Measurements from ENCODE around the gene MTFR2. TPM values are rescaled to one million over a fixed set of nuclear protein-coding genes. Genes with fewer than 3 reads are reported as not detected.

The MTFR2 gene
- total RNA-seq = 1.9 TPM

GRCh38 chr6:136249811-136250685 lies at the start of gene MTFR2:
Gene MTFR2 (minus strand): TSS chr6:136250311. CDS start chr6:136249099, 1,212 bp downstream.
- peak; percentile 99 for DNase-seq

DNA sequence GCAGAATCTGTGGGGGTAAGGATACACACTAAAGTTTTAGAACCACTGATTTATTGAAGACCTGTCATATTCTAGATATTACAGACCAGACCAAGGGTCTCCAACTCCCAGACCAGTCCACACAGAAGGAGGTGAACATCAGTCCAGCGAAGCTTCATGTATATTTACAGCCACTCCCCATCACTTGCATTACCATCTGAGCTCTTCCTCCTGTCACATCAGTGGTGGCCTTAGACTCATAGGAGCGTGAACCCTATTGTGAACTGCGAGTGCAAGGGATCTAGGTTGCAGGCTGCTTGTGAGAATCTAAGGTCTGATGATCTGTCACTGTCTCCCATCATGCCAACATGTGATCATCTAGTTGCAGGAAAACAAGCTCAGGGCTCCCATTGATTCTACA lies 44.5 kb upstream of the MTFR2 start:
- DNase-seq = no peak

- peak; percentile 95 for DNase-seq
These were observed 40.4 kb upstream of the MTFR2 start for GRCh38 chr6:136290410-136291010.

- peak; percentile 100 for DNase-seq
These were observed 39.7 kb upstream of the MTFR2 start, which contains the start of gene BCLAF1 for GRCh38 chr6:136289579-136290409. Gene BCLAF1 (minus strand): TSS chr6:136289846. CDS start chr6:136279866, 9,980 bp downstream.

DNA sequence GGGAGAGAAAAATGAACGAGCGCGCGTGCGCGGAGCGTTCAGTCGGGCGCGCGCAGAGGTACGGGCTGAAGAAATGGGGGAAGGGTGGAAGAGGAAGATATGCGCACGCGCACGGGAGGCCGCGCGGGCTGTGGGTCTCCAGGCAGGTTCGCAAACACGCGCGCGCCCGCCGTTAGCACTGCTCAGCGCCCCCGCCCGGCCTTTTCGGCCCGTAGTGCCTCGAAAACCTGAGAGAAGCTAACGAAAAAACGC lies 39.1 kb upstream of the MTFR2 start:
- DNase-seq = peak; percentile 98

DNA sequence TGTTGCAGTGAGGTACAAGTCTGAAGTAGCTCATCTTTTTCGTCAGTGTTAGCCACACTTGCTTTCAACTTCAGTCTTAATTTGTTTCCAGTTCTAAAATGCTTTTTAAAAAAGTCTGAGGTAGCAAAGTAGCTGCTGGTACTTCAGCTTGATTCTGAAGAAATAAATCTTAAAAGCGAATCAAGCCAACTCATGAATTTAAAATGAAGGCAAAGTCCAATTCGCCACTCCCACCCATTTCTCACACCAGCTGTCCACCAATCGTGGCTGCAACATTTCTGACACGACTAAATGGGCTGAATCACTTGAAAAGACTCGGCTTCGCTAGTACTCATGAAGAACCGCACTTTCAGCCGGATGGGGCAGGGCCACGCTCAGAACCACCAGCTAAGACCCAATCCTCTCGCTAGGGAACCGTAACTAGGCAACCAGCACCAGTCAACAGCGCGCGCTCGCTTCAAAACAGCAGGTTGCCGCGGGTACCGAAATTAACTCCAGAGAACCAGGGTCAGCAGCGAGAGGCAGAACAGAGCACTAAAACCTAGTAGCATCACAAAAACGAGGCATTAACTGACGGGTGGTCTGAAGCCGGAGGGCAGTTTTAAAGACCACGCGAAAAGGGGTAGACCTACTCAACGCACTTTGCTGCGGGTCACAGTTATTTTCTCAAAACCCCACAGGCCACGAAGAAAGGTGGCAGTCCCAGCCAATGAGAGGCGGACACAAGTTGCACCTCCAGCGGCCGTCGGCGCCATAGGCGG lies 38.6 kb upstream of the MTFR2 start:
- peak; percentile 88 for DNase-seq

GRCh38 chr6:136284909-136285308 lies 34.8 kb upstream of the MTFR2 start:
- DNase-seq = no peak

GRCh38 chr6:136282906-136283305 lies 32.8 kb upstream of the MTFR2 start:
- no peak for DNase-seq

DNA sequence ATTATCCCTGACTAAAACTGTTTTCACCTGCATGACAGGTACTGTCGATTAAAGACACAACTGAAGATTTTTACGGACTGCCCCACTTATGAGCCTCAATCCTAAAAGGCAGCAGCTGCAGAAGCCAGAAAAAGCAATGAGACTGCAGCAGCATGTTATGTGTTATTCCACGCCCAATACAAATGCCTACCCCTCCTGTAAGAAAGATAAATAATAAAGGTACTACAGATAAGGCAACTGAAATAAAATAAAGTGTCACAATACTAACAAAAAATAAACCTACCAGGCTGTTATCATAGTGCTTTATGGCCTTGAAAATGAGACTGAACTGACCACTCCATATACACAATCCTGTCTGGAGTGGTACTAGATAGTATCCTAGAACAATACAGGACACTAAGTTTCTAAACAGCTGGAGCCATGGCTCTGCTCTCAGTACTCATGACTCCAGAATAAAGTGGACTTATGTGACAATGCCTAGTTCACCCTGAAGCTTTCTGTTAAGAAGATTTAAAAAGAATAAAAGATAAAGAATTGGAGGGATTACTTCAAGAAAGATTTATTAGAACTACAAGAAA lies 30.0 kb upstream of the MTFR2 start:
- DNase-seq = no peak

DNA sequence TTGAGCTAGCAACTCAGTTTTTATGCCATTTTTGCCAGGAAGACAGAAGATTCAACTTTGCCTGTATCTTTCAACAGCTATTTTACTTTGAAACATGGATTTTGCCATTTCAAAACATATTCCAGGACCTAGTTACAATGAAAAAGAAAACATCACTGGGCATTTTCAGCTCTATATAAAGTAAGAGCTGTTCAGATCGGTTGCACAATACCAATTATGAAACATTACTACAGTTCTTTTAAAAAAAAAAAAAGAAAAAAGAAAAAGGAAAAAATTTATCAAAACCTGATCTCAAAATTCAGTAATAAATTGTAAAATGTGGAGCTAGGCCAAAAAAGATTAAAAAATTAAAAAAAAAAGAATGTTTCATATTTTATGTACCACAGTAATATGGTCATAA lies 24.0 kb upstream of the MTFR2 start:
- DNase-seq = no peak

DNA sequence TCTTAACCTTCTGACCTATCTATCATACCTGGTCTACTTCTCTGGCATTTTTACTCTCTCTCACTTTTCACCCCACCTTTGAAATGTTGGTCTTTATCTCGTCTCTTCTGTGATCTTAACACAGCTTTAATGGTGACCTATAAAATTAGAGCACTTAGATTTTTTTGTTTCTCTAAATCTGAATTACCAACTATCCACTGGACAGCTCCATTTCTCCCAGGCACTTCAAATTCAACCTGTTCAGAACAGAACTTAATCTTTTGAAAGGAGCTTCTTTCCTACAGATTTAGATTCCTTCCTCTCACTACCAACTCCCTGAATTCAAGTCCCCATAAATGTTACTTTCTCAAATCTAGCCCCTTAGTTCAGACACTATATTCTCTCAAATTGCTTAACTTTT lies 15.0 kb upstream of the MTFR2 start:
- no peak for DNase-seq

DNA sequence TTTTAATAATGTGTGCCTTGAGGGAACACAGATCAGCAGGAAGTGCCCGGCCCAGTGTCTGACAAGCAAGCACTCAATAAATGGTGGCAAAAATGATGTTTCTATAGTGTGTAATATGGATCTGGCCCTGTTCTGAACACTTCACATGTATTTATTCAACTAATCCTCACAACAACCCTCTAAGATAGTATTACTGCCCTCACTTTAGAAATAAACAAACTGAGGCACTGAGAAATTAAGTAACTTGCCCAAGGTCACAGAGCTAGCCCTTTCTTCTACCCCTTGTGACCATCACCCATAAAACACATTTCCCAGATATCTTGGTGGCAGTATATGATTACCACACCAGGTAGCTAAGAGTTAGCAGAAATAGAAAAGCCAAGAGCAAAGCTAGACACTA lies 12.8 kb upstream of the MTFR2 start:
- no peak for DNase-seq

- DNase-seq = no peak
These were observed 4.8 kb upstream of the MTFR2 start for GRCh38 chr6:136254851-136255466.

- no peak for DNase-seq
These were observed 3.6 kb upstream of the MTFR2 start for GRCh38 chr6:136253734-136254133.

DNA sequence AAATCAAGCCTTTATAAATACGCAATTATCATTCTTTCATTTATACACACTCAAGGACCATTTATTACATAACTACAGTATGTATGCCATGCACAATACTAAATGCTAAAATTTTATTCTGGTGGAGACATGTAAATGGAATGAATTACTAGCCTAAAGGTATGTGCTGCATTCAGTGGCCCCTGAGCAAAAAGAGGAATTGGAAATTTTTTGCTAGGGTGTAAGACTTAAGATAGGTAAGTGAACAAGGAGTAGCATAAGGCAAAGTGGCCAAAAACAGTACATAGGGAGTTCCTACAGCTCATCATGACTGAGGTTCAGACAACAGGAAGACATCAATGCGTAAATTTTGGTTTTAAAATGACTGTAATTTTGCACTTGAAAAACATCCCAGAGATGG lies 2.3 kb upstream of the MTFR2 start:
- DNase-seq = no peak

GRCh38 chr6:136251394-136251793 lies 1.3 kb upstream of the MTFR2 start:
- DNase-seq = no peak

DNA sequence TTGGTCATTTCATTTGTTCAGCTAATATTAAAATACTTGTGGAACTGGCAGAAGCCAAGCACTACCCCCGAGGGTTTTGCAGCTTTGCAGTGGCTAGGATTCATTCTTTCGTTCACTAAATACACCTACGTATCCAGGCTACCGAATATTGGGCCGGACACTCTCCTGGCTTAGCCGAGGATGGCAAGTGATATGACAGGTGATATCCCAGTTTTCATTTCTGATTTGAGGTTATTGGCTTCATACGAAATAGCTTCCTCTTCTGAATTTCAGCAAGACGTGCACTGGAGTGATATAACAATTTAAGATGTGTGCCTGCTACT lies 536 bp upstream of the MTFR2 start:
- no peak for DNase-seq

DNA sequence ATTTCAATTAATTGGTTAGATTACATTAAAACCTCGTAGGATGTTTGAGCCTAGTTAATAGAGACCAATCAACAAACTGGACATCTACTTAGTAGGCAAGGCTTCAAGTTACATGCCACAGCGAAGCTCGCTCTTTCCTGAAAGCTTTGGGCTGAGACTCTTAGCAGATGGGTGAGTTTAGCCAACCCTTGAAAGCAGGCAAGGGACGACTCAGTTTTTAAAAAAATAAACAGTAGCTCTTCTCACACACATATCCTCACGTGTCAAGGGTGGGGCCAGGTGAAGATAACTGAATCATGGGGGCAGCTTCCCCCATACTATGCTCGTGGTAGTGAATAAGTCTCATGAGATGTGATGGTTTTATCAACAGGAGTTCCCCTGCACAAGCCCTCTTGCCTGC lies 775 bp downstream of the MTFR2 start:
- DNase-seq = no peak

DNA sequence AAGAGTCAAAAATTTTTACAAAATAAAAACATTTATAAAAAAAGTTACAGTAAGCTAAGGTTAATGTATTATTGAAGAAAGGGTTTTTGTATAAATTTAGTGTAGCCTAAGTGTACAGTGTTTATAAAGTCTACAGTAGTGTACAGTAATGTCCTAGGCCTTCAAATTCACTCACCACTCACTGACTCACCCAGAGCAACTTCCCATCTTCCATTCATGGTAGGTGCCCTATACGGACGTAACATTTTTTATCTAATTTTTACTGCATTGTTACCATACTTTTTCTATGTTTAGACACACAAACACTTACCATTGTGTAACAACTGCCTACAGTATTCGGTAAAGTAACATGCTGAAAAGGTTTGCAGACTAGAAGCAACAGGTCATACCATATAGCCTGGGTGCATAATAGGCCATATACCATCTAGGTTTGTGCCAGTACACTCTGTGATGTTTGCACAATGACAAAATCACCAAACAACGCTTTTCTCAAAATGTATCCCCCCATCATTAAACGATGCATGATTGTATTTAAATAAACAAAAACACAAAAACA lies 6.0 kb downstream of the MTFR2 start:
- DNase-seq = no peak

DNA sequence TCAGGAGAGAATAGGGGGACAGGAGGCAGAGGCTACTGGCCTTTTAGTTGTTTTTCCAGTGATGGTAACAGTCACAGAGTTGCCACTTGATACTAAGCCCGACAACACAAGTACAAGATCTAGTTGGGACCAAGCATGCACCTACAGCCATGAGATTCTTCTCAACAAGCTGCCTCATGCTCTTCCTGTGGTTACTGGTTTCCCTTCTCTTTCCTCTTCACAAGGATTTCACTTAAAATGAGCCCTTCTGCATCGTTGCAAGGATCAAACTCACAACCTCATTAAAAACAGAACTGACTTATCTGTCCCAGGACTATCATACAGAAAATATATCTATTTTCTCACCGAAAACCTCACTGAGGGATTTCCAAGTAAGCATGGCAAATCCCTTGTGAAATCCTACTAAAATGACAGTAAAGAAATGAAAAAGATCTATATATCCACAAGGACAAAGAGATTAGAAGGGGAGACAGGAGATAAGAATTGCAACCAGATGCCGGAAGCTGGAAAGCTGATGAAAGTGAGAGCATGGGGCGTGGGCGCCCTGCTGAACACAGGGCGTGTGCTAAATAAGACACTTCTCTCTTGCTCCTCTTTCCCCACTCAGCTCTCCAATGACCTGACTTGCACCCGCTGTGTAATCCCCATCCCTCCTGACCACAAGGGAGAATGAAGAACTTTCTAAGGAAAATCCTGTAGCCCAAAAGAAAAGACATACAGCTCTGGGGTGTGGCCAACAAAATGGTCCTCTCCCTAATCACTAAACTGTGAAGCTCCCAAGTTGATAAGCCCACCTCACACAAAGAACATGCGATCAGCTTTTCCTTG lies 13.4 kb downstream of the MTFR2 start:
- no peak for DNase-seq

DNA sequence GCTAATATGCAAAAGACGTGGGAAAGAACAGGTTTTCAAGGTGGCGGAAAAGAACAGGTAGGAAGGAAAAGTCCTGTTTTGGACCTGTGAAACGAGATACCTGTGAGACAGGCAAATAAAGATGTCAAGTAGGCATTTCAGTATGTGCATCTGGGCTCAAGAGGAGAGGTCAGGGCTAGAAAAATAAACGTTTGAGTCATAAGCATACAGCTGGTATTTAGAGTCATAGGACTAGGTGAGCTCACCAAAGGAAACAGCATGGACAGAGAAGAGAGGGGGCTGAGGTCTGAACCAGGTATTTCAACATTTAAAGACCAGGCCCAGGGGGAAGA lies 14.9 kb downstream of the MTFR2 start:
- DNase-seq = no peak

Data from tongue (tissue), 2 donors.